Measurements from ENCODE around the gene ITPK1.

GRCh38 chr14:92902191-92902590 is 213.5 kb downstream of the ITPK1 start:
- TF ChIP-seq POLR2AphosphoS5 (IDR thresholded peaks at IDR 0.05; ENCODE audit: insufficient read depth, low read depth, low read length) (no peak), CTCF (IDR thresholded peaks at IDR 0.05; ENCODE audit: extremely low read depth in 1 of 2, insufficient read depth in 1 of 2, low read depth in 1 of 2, low read length in 2 of 2) (no peak), EZH2 (IDR thresholded peaks at IDR 0.05; ENCODE audit: borderline replicate concordance, low read depth, low read length, severe bottlenecking) (no peak), POLR2A (IDR thresholded peaks at IDR 0.05; ENCODE audit: low read depth, low read length) (no peak), FOS (IDR thresholded peaks at IDR 0.05; ENCODE audit: borderline replicate concordance, insufficient read depth, low read length) (no peak), MYC (IDR thresholded peaks at IDR 0.05; ENCODE audit: low read depth, low read length) (no peak), JUN (IDR thresholded peaks at IDR 0.05; ENCODE audit: borderline replicate concordance, insufficient read depth, insufficient read length, low read depth) (no peak)
- TF ChIP-seq, protein P1, sequence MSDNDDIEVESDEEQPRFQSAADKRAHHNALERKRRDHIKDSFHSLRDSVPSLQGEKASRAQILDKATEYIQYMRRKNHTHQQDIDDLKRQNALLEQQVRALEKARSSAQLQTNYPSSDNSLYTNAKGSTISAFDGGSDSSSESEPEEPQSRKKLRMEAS (IDR thresholded peaks at IDR 0.05; ENCODE audit: insufficient read depth, insufficient read length) = no peak
